Lower leg skin (tissue), 3 donors: Measurements from ENCODE around the gene PLEKHH3.

Experiments used
- CTCF ChIP-seq, 3 donors: fragments of 450-650 bp; IDR thresholded peaks; one replicate each; pipeline ENCODE4 v1.5.1; 2016; ENCODE audit warnings: antibody characterized with exemption in 3 of 3, mild to moderate bottlenecking in 3 of 3, moderate library complexity in 2 of 3
- POLR2A ChIP-seq, 2 donors: fragments of 450-650 bp; IDR thresholded peaks; one replicate each; pipeline ENCODE4 v1.6.1; 2016 to 2017; ENCODE audit warnings: antibody characterized with exemption in 2 of 2, mild to moderate bottlenecking in 1 of 2, moderate library complexity in 1 of 2

DNA sequence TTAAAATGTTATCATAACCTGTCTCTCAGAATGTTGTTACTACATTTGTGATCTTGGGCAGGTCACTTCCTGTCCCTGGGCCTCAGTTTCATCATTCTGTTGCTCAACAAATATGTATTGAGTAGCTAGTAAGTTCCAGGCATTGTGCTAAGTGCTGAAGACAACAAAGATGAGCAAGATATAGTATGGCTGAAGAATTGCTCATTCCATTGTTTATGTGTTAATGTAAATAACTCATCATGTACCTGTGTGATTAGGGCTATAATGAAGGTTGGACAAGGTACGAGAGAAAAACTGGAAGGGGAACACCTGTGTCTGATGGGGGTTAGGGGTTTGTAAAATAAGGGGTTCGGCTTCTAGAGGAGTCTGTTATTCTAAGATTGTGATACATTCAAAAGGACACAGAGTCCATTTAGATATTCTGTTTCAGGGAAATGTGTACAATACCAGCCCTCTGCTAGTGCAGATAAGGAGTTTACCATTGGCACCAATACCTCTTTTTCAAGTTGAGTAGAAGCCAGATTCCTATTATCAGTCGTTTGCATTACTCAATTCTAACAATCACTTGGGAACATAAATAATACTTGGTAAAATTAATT, 47.3 kb downstream of the PLEKHH3 start:
- no peak for TF ChIP-seq CTCF (IDR thresholded peaks at IDR 0.05)
- no peak for TF ChIP-seq POLR2A (IDR thresholded peaks at IDR 0.05)
